Pancreas (tissue), 10 donors: Measurements from ENCODE around the gene PKNOX2. TPM values are rescaled to one million over a fixed set of nuclear protein-coding genes. Genes with fewer than 3 reads are reported as not detected.

ENCODE experiments used
- ATAC-seq, 4 donors: fragments of 200-7000 bp; cut with Tn5 transposase; one replicate each; pipeline versions ENCODE4 v1.8.0 to v1.9.1; 2020; ENCODE audit warnings: mild to moderate bottlenecking in 4 of 4, moderate library complexity in 4 of 4
- DNase-seq, 6 donors: peaks; one replicate each; pipeline ENCODE4 v3.0.0-alpha.2; 2020
- FAIRE-seq: peaks from 2 replicates; lab custom pipeline; 2012; peaks lifted over from hg19 to GRCh38; lab: Jason Lieb, UNC
- H3K27ac ChIP-seq, 4 donors: fragments of 200-600 bp; sonication (generic); 1 replicate in 3 of 4; 2 replicates in 1 of 4; pipeline versions ENCODE4 v1.5.0 to v1.8.0; 2020
- H3K27me3 ChIP-seq, 4 donors: fragments of 200-600 bp; one replicate each; pipeline ENCODE4 v1.8.0; 2021
- H3K36me3 ChIP-seq, 3 donors: fragments of 200-600 bp; sonication (generic) in 1 of 3; one replicate each; pipeline versions ENCODE4 v1.5.0 to v1.8.0; 2020 to 2021
- H3K4me1 ChIP-seq, 3 donors: fragments of 200-600 bp; one replicate each; pipeline ENCODE4 v1.8.0; 2021
- H3K4me3 ChIP-seq, 4 donors: fragments of 200-600 bp; sonication (generic) in 2 of 4; one replicate each; pipeline versions ENCODE4 v1.5.0 to v1.8.0; 2020 to 2021
- H3K9me3 ChIP-seq, 4 donors: fragments of 200-600 bp; one replicate each; pipeline ENCODE4 v1.8.0; 2021
- WGBS, 2 donors: extraction: QIAGEN DNeasy Blood & Tissue Kit; methylation state at CpG; one replicate each; pipeline ENCODE4 v1.1.7; 2013; 5-methylcytosine and 5-hydroxymethylcytosine counted together
- intact Hi-C, 3 donors: fragments of 100-400 bp; cut with DNase I; formaldehyde crosslinking; loops; one replicate each; pipeline versions ENCODE4 v1.11.1 to v1.14.2; 2022
- polyA plus RNA-seq, 2 donors: library from polyadenylated mRNA; stranded (reverse); fragments of 200-250 nt; gene quantifications; one replicate each; pipeline ENCODE4 v1.2.3, GENCODE V29; 2013
- total RNA-seq, 6 donors: library from RNA; stranded (reverse); fragmentation: NEBNext Ultra II Directional in 4 of 6; extraction: Animal tissue kit (Norgen Biotek cat#: 25700) in 4 of 6; gene quantifications; one replicate each; pipeline versions ENCODE4 v1.2.1 to v1.2.4, GENCODE V29; 2021 to 2023
- TF ChIP-seq, protein P1 (sequence below), 4 donors: fragments of 200-600 bp; sonication (generic) in 3 of 4; IDR thresholded peaks; one replicate each; pipeline versions ENCODE4 v1.5.0 to v1.8.0; 2021; ENCODE audit warnings: antibody characterized with exemption in 4 of 4
- donor health status: healthy with polysubstance abuse.
- donor health status: DM: no; HTN: no; CAD: no; lungs with moderate emphysema.
- donor health status: DM: no; HTN: no; CAD: no.
- donor health status: control.
- donor health status: control.
- donor health status: Bipolar disorder and iron deficiency.
- donor health status: DM: yes; HTN: yes; CAD: no.
- donor health status: DM: no; HTN: no; CAD: no.
- donor health status: DM: no; HTN: no; CAD: no.
- donor health status: DM: yes; HTN: yes; CAD: no.

Gene PKNOX2
- total and polyA plus RNA-seq, 8 donors: 3.4 to 8.1 (median 5.8) TPM

DNA sequence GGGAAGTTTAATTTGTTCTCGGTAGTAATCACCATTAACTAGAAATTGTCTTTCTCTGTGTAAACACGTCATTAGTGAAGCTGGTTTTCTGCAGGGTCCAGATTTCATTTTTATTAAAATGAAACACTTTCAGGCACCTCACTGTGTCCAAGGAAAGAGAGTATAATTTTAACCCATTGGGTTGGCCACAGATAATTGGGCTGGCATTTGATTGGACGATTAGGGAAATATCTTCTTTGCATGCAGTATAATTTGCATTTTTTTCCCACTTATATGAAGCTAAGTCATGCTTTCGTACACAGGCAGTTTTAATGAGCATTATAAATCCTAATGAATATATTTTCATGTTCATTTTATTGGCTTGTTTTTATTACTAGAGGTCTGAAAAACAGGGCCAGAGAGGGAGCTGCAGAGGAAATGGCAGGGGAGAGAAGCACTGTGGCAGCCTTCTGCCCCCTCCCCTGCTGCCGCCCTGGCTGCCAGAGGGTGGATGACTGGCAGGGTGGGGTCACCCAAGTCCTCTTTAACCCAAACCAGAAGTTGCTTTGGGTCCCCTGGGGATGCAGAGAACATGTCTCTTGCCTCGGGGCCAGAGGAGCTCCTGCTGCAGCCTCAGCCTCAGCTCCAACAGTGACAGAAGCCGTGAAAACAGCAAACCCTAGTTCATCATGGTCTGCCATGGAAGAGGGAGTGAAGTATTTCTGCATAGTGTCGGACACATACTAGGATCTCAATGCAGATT is 93.9 kb downstream of the PKNOX2 start:
- WGBS, 2 donors: 84 to 88% methylated on average over 8 of the region's 8 CpGs
- FAIRE-seq (no peak), DNase-seq (no peak), ATAC-seq (no peak)
- Histone ChIP-seq H3K36me3 (no peaks in the 10 kb centered on the region), H3K4me3 (no peak overlapping the region), H3K27me3 (no peaks in the 10 kb centered on the region), H3K27ac (no peak overlapping the region), H3K4me1 (no peaks in the 10 kb centered on the region), H3K9me3 (no peaks in the 10 kb centered on the region)
- TF ChIP-seq, protein P1, sequence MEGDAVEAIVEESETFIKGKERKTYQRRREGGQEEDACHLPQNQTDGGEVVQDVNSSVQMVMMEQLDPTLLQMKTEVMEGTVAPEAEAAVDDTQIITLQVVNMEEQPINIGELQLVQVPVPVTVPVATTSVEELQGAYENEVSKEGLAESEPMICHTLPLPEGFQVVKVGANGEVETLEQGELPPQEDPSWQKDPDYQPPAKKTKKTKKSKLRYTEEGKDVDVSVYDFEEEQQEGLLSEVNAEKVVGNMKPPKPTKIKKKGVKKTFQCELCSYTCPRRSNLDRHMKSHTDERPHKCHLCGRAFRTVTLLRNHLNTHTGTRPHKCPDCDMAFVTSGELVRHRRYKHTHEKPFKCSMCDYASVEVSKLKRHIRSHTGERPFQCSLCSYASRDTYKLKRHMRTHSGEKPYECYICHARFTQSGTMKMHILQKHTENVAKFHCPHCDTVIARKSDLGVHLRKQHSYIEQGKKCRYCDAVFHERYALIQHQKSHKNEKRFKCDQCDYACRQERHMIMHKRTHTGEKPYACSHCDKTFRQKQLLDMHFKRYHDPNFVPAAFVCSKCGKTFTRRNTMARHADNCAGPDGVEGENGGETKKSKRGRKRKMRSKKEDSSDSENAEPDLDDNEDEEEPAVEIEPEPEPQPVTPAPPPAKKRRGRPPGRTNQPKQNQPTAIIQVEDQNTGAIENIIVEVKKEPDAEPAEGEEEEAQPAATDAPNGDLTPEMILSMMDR (IDR thresholded peaks at IDR 0.05): no peak
- intact Hi-C loops: no loop called here

DNA sequence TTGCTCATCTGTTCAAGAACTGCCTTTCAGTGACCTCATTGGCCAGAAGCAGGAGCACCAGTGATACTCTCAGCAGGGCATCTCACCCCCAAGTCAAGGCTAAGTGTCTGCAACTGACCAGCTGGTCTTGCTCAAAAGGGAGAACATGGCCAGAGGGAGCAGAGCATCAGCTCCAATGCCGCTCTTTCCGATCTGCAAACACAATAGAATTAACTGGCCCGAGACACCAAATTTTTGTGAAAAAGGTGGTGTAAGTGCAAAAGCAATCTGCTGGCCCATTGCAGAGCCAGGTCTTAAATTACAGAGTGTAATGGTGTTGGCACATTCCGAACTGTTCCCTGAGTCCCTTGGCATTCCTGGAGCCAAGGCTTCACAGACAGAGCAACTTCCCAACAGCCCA is 97.0 kb downstream of the PKNOX2 start:
- FAIRE-seq (no peak), ATAC-seq (no peak), DNase-seq (no peak)
- no peak overlapping the region for H3K4me3 ChIP-seq
- H3K36me3 ChIP-seq: no peaks in the 10 kb centered on the region
- TF ChIP-seq, protein P1 (IDR thresholded peaks at IDR 0.05): no peak
- 92 to 93% methylated on average over 4 of the region's 4 CpGs for WGBS, 2 donors
- H3K9me3 ChIP-seq: no peaks in the 10 kb centered on the region
- H3K4me1 ChIP-seq: no peaks in the 10 kb centered on the region
- H3K27me3 ChIP-seq: no peaks in the 10 kb centered on the region
- no peak overlapping the region for H3K27ac ChIP-seq
- intact Hi-C loops: no loop called here

DNA sequence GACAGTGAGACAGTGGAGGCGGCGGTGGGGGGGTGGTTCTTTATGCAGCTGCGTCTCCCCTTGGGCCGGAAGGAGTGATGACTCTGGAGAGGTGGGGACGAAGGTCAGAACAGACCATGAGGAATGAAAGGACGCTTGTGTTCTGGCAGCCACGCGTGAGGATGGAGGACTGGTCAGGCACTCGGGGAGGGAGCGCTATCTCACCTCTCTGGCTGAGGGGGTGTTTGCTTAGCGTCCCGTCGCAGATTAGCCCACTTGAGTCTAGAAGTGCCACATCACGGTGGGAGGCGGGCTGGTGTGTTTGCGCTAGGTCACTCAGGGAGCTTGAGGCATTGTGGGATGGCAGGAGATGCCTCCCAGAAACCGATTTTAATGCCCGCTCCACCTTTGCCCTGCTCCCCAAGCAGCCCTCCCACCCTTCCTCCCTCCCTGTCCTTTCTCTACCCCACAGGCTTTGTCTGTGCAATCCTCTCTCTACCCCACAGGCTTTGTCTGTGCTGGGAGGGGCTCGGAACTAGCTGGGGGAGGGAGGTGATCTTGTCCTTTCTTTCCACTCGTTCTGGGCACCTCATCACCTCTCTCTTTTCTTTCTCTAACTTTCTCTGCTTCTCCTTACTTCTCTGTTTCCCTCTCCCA is 97.8 kb downstream of the PKNOX2 start:
- intact Hi-C loops: no loop called here
- no peak for DNase-seq
- H3K27ac ChIP-seq: no peak overlapping the region
- no peaks in the 10 kb centered on the region for H3K27me3 ChIP-seq
- H3K9me3 ChIP-seq: no peaks in the 10 kb centered on the region
- no peak for FAIRE-seq
- 82 to 85% methylated on average over 20 of the region's 20 CpGs for WGBS, 2 donors
- no peak for ATAC-seq
- H3K4me1 ChIP-seq: no peaks in the 10 kb centered on the region
- TF ChIP-seq, protein P1 (IDR thresholded peaks at IDR 0.05): no peak
- H3K36me3 ChIP-seq: no peaks in the 10 kb centered on the region
- no peak overlapping the region for H3K4me3 ChIP-seq

DNA sequence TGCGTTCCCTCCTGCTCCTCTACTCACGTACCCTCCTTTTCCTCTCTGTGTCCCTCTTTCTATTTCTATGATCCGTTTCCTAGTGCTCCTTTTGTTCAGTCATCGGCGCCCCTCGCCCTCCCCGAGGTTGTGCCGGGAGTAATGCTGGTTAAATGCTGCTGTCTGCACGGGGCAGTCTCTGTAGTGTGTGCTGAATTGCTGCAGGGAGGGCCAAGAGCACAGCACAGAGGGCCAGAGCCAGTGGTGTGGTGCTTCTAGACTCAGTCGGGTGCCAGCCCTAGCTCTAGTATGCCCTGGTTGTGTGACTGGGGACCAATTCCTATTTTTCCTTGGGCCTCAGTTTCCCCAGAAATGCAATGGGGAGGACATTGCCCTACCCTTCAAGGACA is 98.3 kb downstream of the PKNOX2 start:
- no peaks in the 10 kb centered on the region for H3K4me1 ChIP-seq
- DNase-seq: no peak
- peak in 3 of 4 donors; percentile 7 to 49 (median 46) for ATAC-seq
- TF ChIP-seq, protein P1 (IDR thresholded peaks at IDR 0.05): no peak
- H3K4me3 ChIP-seq: no peak overlapping the region
- WGBS, 2 donors: 58 to 65% methylated on average over 10 of the region's 10 CpGs
- FAIRE-seq: no peak
- no peaks in the 10 kb centered on the region for H3K9me3 ChIP-seq
- H3K27me3 ChIP-seq: no peaks in the 10 kb centered on the region
- H3K36me3 ChIP-seq: no peaks in the 10 kb centered on the region
- intact Hi-C loops: no loop called here
- H3K27ac ChIP-seq: no peak overlapping the region
